ENCODE measurements around the gene MAST3. TPM values are rescaled to one million over a fixed set of nuclear protein-coding genes. Genes with fewer than 3 reads are reported as not detected.
A peak's percentile ranks its signal among the peaks of the same experiment; 100 is the strongest.

The MAST3 gene
- polyA plus RNA-seq, 1 experiment, result 2.8 TPM

GRCh38 chr19:18091217-18091608, 6.4 kb upstream of the MAST3 start:
- no peak for DNase-seq (ENCODE audit: low read depth)
- Histone ChIP-seq H3K27me3 (ENCODE audit: control insufficient read depth, insufficient read depth, low read length) (no peaks in the 10 kb centered on the region), H3K36me3 (ENCODE audit: control insufficient read depth, insufficient read depth, low read length) (no peaks in the 10 kb centered on the region), H3K4me3 (ENCODE audit: low read depth, low read length) (no peak overlapping the region)
- CTCF ChIA-PET, result no interaction called here
- TF ChIP-seq CTCF (IDR thresholded peaks at IDR 0.05; ENCODE audit: insufficient read depth, low read depth, low read length), result no peak
- POLR2A ChIA-PET, result no interaction called here

- ChIA-PET POLR2A (no interaction called here), CTCF (no interaction called here)
- no peak for DNase-seq (ENCODE audit: low read depth)
- H3K27me3 ChIP-seq (ENCODE audit: control insufficient read depth, insufficient read depth, low read length), result peaks cover 3% of the 10 kb centered on the region; the same call in 1 of the 2 replicates
- no peak for TF ChIP-seq CTCF (IDR thresholded peaks at IDR 0.05; ENCODE audit: insufficient read depth, low read depth, low read length)
- H3K36me3 ChIP-seq (ENCODE audit: control insufficient read depth, insufficient read depth, low read length), result no peaks in the 10 kb centered on the region
- H3K4me3 ChIP-seq (ENCODE audit: low read depth, low read length), result no peak overlapping the region
Observed at GRCh38 chr19:18093439-18094161, 4.0 kb upstream of the MAST3 start.

DNA sequence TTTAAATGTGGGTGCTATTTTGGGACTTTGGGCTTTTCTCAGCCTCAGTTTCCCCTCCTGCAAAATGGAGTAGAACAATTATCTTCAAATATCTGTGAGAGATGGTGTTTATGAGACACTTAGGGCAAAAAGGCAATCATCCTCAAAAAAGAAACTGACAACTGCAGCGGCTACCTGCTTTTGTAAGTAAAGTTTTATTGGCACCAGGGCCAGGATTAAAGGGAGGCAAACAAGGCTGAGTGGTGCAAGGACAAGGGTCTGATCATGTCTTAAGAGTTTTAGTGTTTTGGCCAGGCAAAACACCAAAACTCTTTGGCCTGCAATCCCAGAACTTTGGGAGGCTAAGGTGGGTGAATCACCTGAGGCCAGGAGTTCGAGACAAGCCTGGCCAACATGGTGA, 1.3 kb upstream of the MAST3 start:
- DNase-seq (ENCODE audit: low read depth), result no peak
- TF ChIP-seq CTCF (IDR thresholded peaks at IDR 0.05; ENCODE audit: insufficient read depth, low read depth, low read length), result no peak
- no peak overlapping the region for H3K4me3 ChIP-seq (ENCODE audit: low read depth, low read length)
- CTCF ChIA-PET, result no interaction called here
- POLR2A ChIA-PET, result no interaction called here
- no peaks in the 10 kb centered on the region for H3K36me3 ChIP-seq (ENCODE audit: control insufficient read depth, insufficient read depth, low read length)
- peaks cover 5% of the 10 kb centered on the region for H3K27me3 ChIP-seq (ENCODE audit: control insufficient read depth, insufficient read depth, low read length)

DNA sequence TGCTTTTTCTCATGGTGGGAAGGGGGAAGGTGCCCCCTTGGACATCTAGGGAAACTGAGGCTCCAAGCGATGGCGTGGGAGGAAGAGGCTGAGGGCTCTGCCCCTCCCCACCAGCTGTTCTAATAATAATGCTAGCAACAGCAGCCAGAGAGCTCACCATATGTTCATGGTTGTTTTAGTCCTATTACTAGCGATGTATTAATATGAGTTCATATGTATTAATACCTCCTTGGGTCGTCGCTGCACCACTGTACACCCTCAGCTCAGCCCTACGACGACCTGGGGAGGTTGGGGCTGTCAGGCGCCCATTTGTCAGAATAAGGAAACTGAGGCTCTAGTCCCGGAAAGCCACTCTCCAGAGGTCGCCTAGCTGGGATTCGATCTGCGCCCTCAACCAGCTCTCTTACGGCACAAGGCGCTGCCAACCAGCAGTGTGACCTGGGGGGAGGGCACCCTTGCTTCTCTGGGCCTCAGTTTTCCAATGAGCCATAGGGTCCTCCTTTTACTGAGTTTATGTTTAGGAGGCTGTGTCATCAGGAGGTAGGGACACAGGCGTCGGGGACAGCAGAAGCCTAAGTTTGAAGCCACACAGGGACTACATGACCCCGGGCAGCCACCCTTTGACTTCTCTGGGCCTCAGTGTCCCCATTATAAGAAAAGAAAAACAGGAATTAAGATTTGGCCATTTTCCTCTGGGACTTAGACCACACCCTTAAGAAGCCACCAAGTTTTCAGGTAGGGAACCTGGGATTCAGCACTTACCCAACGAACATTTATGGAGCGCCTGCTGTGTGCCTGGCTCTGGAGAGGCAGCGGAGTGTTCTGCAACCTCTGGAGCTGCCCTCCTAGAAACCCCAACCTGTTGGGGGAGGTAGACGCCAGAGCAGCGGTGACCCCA, 664 bp downstream of the MAST3 start:
- Histone ChIP-seq H3K4me3 (ENCODE audit: low read depth, low read length) (peak overlapping the region; percentile 39), H3K27me3 (ENCODE audit: control insufficient read depth, insufficient read depth, low read length) (peaks cover 5% of the 10 kb centered on the region), H3K36me3 (ENCODE audit: control insufficient read depth, insufficient read depth, low read length) (no peaks in the 10 kb centered on the region)
- CTCF ChIA-PET, result interaction anchor here (1.6 kb wide), 2 partner anchors 15 to 40 kb away, joined by 5 to 6 read pairs; no protein-coding TSS in a partner anchor
- DNase-seq (ENCODE audit: low read depth), result no peak
- TF ChIP-seq CTCF (IDR thresholded peaks at IDR 0.05; ENCODE audit: insufficient read depth, low read depth, low read length), result no peak
- POLR2A ChIA-PET, result no interaction called here

GRCh38 chr19:18098891-18099622, 1.5 kb downstream of the MAST3 start:
- Histone ChIP-seq H3K36me3 (ENCODE audit: control insufficient read depth, insufficient read depth, low read length) (no peaks in the 10 kb centered on the region), H3K4me3 (ENCODE audit: low read depth, low read length) (no peak overlapping the region), H3K27me3 (ENCODE audit: control insufficient read depth, insufficient read depth, low read length) (peaks cover 5% of the 10 kb centered on the region)
- POLR2A ChIA-PET, result no interaction called here
- TF ChIP-seq CTCF (IDR thresholded peaks at IDR 0.05; ENCODE audit: insufficient read depth, low read depth, low read length), result no peak
- CTCF ChIA-PET, result interaction anchor here (1.6 kb wide), 1 partner anchor 41 kb away, joined by 5 read pairs; no protein-coding TSS in a partner anchor
- DNase-seq (ENCODE audit: low read depth), result no peak
